Measurements from ENCODE around the gene ETDB. TPM values are rescaled to one million over a fixed set of nuclear protein-coding genes. Genes with fewer than 3 reads are reported as not detected.

The ETDB gene
- not detected for total RNA-seq

GRCh38 chrX:135120056-135120576 lies at the start of gene ETDB:
Gene ETDB, minus strand, starts transcription at chrX:135120526. Its CDS starts 1,265 bp downstream, at chrX:135119261.

Other genes with a start within 250 kb of the ETDB start
- 20.7 TPM for gene MOSPD1, start 205.3 kb downstream of the ETDB start, total RNA-seq
- 0.31 TPM for gene SMIM10, start 129.5 kb downstream of the ETDB start, total RNA-seq
- 7.5 TPM for gene RTL8B, start 98.0 kb downstream of the ETDB start, total RNA-seq
- 28.5 TPM for gene RTL8C, start 88.2 kb downstream of the ETDB start, total RNA-seq
- 7.5 TPM for gene RTL8A, start 68.4 kb downstream of the ETDB start, total RNA-seq
- 3.4 TPM for gene SMIM10L2B, start 21.8 kb downstream of the ETDB start, total RNA-seq
- 0.31 TPM for gene CT55, start 50.9 kb upstream of the ETDB start, total RNA-seq
- not detected for gene ETDA, start 131.5 kb upstream of the ETDB start, total RNA-seq
- not detected for gene ETDC, start 189.0 kb upstream of the ETDB start, total RNA-seq
- 17.2 TPM for gene ZNF75D, start 223.6 kb upstream of the ETDB start, total RNA-seq
- 19.7 TPM for gene ZNF449, start 224.3 kb upstream of the ETDB start, total RNA-seq

All from parietal lobe (tissue), 1 donor.